NCI-H2227 treated with DMSO at 0.1 percent for 48 hours (cell line): ENCODE data around the gene THAP11.

Source experiments
- DNase-seq: peaks from one replicate; lab custom pipeline; 2025; lab: John Stamatoyannopoulos, UW

THAP11 gene

DNA sequence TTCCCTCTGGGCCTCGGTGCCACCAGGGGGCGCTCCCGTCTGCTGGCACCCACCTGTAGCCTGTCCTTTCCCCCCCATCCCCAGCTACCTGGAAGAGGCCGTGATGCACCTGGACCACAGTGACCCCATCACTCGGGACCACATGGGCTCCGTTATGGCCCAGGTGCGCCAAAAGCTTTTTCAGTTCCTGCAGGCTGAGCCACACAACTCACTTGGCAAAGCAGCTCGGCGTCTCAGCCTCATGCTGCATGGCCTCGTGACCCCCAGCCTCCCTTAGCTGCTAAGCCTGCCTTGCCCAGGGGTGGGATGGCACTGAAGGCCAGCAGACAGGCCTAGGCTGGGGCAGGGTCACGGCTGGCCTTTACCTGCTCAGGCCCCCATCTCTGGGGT, 41.7 kb downstream of the THAP11 start:
- DNase-seq, result no peak

DNA sequence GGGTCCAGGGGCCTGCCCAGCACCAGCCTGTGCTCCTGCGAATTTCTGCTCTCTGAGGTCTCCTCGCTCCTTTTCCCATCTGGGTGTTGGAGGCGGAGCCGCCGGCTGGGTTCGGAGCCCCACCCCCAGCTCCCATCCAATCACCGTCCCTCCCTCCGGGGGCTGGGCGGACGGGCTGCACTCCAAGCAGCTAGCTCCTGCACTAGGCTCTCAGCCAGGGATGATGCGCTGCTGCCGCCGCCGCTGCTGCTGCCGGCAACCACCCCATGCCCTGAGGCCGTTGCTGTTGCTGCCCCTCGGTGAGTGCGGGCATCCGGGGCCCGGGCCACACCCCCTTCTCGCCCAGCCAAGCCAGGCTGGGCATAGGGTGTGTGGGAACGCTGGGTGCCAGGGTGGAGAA, 42.6 kb downstream of the THAP11 start, which contains the start of gene NRN1L:
NRN1L (plus strand) TSS at position 202 of the 400 bp plus-strand sequence; CDS start at position 221, 19 bp downstream.
- peak; percentile 78 for DNase-seq

DNA sequence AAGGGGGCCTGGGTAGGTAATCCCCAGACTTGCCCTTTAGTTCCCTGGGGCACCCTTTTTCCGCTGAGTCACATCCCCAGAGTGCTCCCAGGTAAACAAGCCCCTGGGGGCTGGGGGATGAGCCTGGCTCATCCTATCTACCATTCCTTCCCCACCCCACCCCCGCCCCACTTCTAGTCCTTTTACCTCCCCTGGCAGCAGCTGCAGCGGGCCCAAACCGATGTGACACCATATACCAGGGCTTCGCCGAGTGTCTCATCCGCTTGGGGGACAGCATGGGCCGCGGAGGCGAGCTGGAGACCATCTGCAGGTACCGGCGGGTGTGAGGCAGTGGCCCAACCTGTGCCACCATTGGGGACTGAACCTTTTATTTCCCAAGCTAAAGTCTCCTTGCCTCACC, 43.4 kb downstream of the THAP11 start:
- DNase-seq, result no peak

DNA sequence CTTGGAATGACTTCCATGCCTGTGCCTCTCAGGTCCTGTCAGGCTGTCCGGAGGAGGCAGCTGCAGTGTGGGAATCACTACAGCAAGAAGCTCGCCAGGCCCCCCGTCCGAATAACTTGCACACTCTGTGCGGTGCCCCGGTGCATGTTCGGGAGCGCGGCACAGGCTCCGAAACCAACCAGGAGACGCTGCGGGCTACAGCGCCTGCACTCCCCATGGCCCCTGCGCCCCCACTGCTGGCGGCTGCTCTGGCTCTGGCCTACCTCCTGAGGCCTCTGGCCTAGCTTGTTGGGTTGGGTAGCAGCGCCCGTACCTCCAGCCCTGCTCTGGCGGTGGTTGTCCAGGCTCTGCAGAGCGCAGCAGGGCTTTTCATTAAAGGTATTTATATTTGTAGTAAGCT, 43.9 kb downstream of the THAP11 start:
- DNase-seq, result no peak

DNA sequence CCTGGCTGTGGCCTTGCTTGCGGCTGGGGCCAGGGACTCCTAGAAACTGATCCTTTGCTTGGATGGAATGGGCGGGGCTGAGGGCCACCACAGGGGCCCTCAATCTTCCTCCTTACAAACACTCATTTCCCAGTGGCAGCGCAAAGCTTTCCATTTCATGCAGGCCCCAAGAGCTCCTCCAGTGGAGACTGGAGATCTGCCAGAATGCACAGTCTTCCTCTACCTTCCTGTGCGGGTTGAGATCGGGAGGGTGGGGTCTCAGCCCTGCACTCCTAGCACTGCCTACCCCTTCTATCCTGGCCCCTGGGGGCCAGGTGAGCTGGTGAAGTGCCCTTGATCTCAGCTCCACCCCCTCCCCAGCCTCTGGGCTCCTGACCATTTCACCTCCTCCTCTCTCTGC, 44.3 kb downstream of the THAP11 start:
- no peak for DNase-seq

DNA sequence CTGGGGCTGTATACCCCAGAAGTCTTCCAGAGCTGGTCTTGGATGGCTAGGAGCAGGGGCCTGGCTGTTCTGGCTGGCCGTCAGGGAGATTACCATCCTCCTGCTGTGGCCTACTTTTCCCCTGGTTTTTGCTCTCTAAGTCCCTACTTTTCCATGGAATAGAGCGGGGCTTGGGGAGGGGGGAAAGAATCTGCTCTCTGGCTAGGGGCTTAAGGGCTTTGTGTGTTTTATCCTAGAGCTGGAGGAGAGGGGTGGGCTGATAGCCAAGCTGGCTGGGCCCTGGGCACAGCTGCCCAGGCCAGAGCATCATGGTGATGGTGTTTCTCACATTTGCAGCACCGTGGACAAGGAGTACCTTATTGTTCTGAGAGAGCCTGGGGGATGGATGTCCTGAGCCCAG, 46.2 kb downstream of the THAP11 start:
- no peak for DNase-seq

DNA sequence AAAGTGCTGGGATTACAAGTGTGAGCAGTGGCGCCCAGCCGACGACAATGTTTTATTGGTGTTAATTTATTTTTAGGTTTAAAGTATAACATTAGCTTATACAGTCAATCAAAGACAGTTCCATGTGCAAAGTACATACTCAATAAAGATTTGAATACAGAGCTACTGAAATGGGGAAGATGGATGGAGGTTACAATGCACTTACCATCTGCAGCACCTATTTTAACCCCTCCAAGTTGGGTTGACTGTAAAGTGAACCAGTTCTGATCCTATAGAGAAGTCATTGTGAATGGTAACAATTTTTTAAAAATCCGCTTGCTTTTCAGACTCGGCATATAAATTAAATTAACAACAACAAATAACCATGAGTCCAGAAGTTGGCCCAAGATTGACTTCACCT, 50.3 kb downstream of the THAP11 start:
- DNase-seq, result no peak

DNA sequence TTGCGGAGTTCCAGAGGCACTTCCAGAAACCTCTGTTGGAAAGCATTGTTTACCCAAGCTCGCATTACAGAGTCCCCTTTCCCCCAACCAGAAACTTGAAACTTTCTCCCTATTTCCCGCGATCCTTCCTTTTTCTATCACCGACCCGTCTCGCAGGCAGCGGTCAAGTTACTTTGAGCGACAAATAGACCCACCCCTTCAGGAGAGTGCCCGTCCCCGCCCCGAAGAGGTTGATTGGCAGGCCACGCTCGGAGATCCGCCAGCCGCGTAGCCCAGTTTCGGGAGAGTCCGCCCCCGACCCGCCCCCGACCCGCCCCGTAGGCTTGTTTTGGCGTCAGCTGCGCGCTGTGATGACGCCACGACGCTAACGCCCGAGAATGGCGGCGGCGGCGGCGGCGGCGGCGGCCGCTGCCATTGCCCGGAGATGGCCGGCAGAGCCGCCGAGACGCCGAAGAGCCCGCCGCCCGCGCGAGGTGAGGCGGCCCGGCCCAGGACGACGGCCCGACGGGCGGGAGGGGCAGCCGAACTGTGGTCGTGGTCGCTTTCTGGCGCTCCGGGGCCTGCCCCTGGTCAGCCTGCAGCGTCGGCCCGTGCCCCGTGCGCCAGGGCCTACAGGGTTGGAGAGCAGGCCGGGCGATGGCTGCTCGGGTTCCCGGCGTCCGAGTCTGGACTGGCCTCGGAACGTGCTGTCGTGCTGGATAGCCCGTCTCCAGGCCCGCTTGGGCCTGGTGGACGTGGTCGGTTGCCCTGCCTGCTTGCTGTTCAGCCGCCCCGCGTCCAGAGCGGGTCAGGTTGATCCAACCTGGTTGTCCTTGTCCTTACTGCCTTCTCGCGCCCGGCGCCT, 51.0 kb downstream of the THAP11 start, which contains the start of gene PSKH1:
PSKH1 (plus strand) TSS at position 356 of the 844 bp plus-strand sequence. CDS start 15,496 bp downstream, outside the sequence.
- DNase-seq, result peak; percentile 89
